ENCODE data around the gene EHD4. TPM values are rescaled to one million over a fixed set of nuclear protein-coding genes. Genes with fewer than 3 reads are reported as not detected.

EHD4 gene
- total RNA-seq, 4 donors from 2014 or later: 10.0 to 25.4 (median 20.3) TPM

GRCh38 chr15:41930221-41930866 is 42.0 kb downstream of the EHD4 start:
- H3K27ac ChIP-seq: peak overlapping the region in 3 of 4 donors; percentile 60 to 78 (median 66)
- H3K9me3 ChIP-seq: no peaks in the 10 kb centered on the region
- TF ChIP-seq EP300 (IDR thresholded peaks at IDR 0.05): no peak
- peak; percentile 38 for TF ChIP-seq POLR2AphosphoS5 (IDR thresholded peaks at IDR 0.05)
- TF ChIP-seq CTCF (IDR thresholded peaks at IDR 0.05): peak in 3 of 4 experiments; percentile 10 to 36 (median 34)
- no peak for TF ChIP-seq POLR2A (IDR thresholded peaks at IDR 0.05)
- H3K4me3 ChIP-seq: no peak overlapping the region
- H3K36me3 ChIP-seq: no peaks in the 10 kb centered on the region
- WGBS, 2 donors (ENCODE audit: low coverage in 1 of 2): 31 to 53% methylated on average over 8 of the region's 8 CpGs
- H3K27me3 ChIP-seq: no peaks in the 10 kb centered on the region
- H3K4me1 ChIP-seq: peaks cover 0 to 89% (median 41%) of the 10 kb centered on the region in 3 donors
- ATAC-seq: peak; percentile 77

DNA sequence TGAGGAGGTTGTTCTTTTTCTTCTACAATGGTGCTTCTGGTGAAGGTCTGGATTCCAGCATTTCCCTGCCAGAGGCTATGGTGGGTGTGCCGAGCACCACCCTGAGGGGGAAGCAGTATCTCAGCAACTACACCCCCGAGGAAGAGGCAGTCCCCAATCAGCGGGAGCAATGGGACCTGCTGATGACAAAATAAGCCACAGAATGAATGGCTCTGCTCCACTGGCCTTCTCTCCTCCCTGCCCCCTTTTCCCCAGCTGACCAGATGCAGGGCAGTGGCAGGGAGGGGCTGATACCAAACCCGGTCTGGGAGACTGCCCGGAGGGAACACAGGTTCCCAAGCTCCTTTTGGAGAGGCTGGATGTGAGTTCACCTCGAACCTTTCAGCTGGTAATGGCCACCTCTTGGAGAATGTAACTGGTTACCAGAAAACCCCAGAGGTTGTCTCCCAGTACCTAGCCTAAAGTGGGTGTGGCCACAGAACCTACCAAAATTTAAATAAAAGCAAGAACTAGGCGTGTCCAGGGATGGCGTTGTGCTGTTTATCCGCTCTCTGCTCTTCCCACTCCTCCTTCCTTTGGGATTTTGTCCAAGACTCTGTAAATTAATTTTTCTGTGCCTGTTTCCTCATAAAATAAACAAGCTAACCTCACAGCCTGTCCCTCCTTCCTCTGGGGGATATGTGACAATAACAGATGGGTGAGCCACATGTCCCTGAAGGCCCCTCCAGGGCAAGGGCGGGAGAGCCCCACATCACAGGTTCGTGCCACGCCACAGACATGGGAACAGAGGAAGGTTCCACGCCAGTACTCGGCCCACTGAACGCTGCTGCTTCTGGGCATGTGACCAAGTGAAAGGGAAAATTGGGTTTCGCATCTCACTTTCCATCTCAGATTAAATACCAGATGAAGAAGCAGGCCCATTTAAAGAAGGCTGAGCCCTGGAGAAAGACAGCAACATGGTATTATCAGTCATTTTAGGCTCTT is 43.4 kb downstream of the EHD4 start:
- Histone ChIP-seq H3K9me3 (no peaks in the 10 kb centered on the region), H3K4me3 (no peak overlapping the region), H3K36me3 (peaks cover 0 to 9% of the 10 kb centered on the region in 2 donors), H3K27me3 (no peaks in the 10 kb centered on the region), H3K4me1 (peaks cover 0 to 81% (median 35%) of the 10 kb centered on the region in 3 donors), H3K27ac (peak overlapping the region; percentile 9 to 78 (median 63))
- ATAC-seq: peak; percentile 26
- 31 to 47% methylated on average over 5 to 11 of the region's 16 CpGs for WGBS, 2 donors (ENCODE audit: low coverage in 1 of 2)
- TF ChIP-seq POLR2A (IDR thresholded peaks at IDR 0.05) (no peak), EP300 (IDR thresholded peaks at IDR 0.05) (no peak), CTCF (IDR thresholded peaks at IDR 0.05) (no peak), POLR2AphosphoS5 (IDR thresholded peaks at IDR 0.05) (peak; percentile 13)

- Histone ChIP-seq H3K9me3 (no peaks in the 10 kb centered on the region), H3K4me3 (no peak overlapping the region), H3K4me1 (peaks cover 0 to 73% (median 33%) of the 10 kb centered on the region in 3 donors), H3K27me3 (no peaks in the 10 kb centered on the region), H3K27ac (peak overlapping the region in 3 of 4 donors; percentile 14 to 78 (median 60)), H3K36me3 (peaks cover 0 to 9% of the 10 kb centered on the region in 2 donors)
- WGBS, 2 donors (ENCODE audit: low coverage in 1 of 2): 86 to 97% methylated on average over 3 to 6 of the region's 6 CpGs
- no peak for TF ChIP-seq POLR2A (IDR thresholded peaks at IDR 0.05)
- no peak for TF ChIP-seq EP300 (IDR thresholded peaks at IDR 0.05)
- TF ChIP-seq POLR2AphosphoS5 (IDR thresholded peaks at IDR 0.05): no peak
- TF ChIP-seq CTCF (IDR thresholded peaks at IDR 0.05): no peak
- no peak for ATAC-seq
These were observed 44.3 kb downstream of the EHD4 start for GRCh38 chr15:41928100-41928499.

DNA sequence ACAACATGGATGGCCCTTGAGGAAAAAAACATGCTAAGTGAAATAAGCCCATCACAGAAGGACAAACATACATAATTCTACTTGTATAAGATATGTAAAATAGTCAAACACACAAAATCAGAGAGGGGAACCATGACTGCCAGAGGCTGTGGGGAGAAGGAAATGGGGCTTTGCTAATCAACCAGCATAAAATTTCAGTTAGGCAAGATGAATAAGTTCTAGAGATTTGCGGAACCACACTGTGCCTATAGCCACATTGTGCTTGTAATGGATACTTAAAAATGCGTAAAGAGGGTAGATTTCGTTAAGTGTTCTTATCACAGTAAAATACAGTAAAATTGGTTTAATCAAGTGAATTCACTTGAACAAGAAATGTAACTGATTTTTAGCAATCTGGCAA is 44.8 kb downstream of the EHD4 start:
- H3K4me1 ChIP-seq: peaks cover 0 to 67% (median 30%) of the 10 kb centered on the region in 3 donors
- TF ChIP-seq POLR2A (IDR thresholded peaks at IDR 0.05): no peak
- no peak for TF ChIP-seq EP300 (IDR thresholded peaks at IDR 0.05)
- no peak for TF ChIP-seq CTCF (IDR thresholded peaks at IDR 0.05)
- TF ChIP-seq POLR2AphosphoS5 (IDR thresholded peaks at IDR 0.05): no peak
- no peaks in the 10 kb centered on the region for H3K9me3 ChIP-seq
- no peak overlapping the region for H3K4me3 ChIP-seq
- WGBS, 2 donors (ENCODE audit: low coverage in 1 of 2): 79 to 94% methylated on average over 3 of the region's 3 CpGs
- H3K27me3 ChIP-seq: no peaks in the 10 kb centered on the region
- peak overlapping the region in 2 of 4 donors; percentile 14 to 60 for H3K27ac ChIP-seq
- no peak for ATAC-seq
- peaks cover 0 to 9% of the 10 kb centered on the region in 2 donors for H3K36me3 ChIP-seq

Measured in gastroesophageal sphincter (tissue), 4 donors.